Chondrocyte (in vitro differentiated cells): ENCODE measurements around the gene RALGPS1. TPM values are rescaled to one million over a fixed set of nuclear protein-coding genes. Genes with fewer than 3 reads are reported as not detected.

Experiments used
- DNase-seq: peaks from one replicate; pipeline ENCODE4 v3.0.0; 2021; ENCODE audit warnings: mixed read lengths, low spot score
- H3K27ac Mint-ChIP-seq: one replicate; pipeline ENCODE4 v1.8.0; 2021; ENCODE audit warnings: mild to moderate bottlenecking, moderate library complexity, mixed read lengths; ENCODE audit not compliant: unreplicated experiment
- H3K27me3 Mint-ChIP-seq: 2 replicates; pipeline ENCODE4 v1.8.0; 2021; ENCODE audit warnings: low read depth, mixed read lengths
- H3K36me3 Mint-ChIP-seq: 2 replicates; pipeline ENCODE4 v1.8.0; 2021; ENCODE audit warnings: low read depth, mixed read lengths
- H3K4me1 Mint-ChIP-seq: 2 replicates; pipeline ENCODE4 v1.8.0; 2021; ENCODE audit warnings: low read depth, mild to moderate bottlenecking, mixed read lengths
- H3K4me3 Mint-ChIP-seq: one replicate; pipeline ENCODE4 v1.8.0; 2021; ENCODE audit warnings: mild to moderate bottlenecking, moderate library complexity, mixed read lengths; ENCODE audit not compliant: unreplicated experiment
- H3K9me3 Mint-ChIP-seq: 2 replicates; pipeline ENCODE4 v1.8.0; 2021; ENCODE audit warnings: low read depth, mixed read lengths
- CTCF ChIP-seq: fragments of 200-600 bp; sonication (generic); IDR thresholded peaks from 2 replicates; pipeline ENCODE4 v1.5.0; 2021; ENCODE audit warnings: antibody characterized with exemption, mild to moderate bottlenecking, moderate library complexity
- total RNA-seq: library from RNA; stranded (reverse); gene quantifications from 3 replicates; pipeline ENCODE4 v1.2.1, GENCODE V29; 2021

RALGPS1 gene
- total RNA-seq, 1 donor from 2014 or later = 8.1 TPM

- TF ChIP-seq CTCF = no peak
- H3K27ac Mint-ChIP-seq = no peak overlapping the region
- H3K27me3 Mint-ChIP-seq = no peaks in the 10 kb centered on the region
- no peak overlapping the region for H3K4me3 Mint-ChIP-seq
- H3K4me1 Mint-ChIP-seq = peaks cover 8% of the 10 kb centered on the region
- H3K36me3 Mint-ChIP-seq = peaks cover 9% of the 10 kb centered on the region
- no peak for DNase-seq
- no peaks in the 10 kb centered on the region for H3K9me3 Mint-ChIP-seq
These were observed 193.6 kb downstream of the RALGPS1 start for GRCh38 chr9:127107929-127108876.

GRCh38 chr9:127109212-127109711 is 194.7 kb downstream of the RALGPS1 start:
- H3K4me3 Mint-ChIP-seq = no peak overlapping the region
- H3K27me3 Mint-ChIP-seq = no peaks in the 10 kb centered on the region
- H3K36me3 Mint-ChIP-seq = peaks cover 9% of the 10 kb centered on the region
- H3K27ac Mint-ChIP-seq = no peak overlapping the region
- peaks cover 14% of the 10 kb centered on the region for H3K4me1 Mint-ChIP-seq
- no peak for DNase-seq
- no peaks in the 10 kb centered on the region for H3K9me3 Mint-ChIP-seq
- TF ChIP-seq CTCF = no peak

GRCh38 chr9:127112056-127112455 is 197.5 kb downstream of the RALGPS1 start:
- Mint-ChIP-seq H3K4me1 (peaks cover 10% of the 10 kb centered on the region), H3K27ac (no peak overlapping the region), H3K4me3 (no peak overlapping the region), H3K27me3 (no peaks in the 10 kb centered on the region), H3K36me3 (peaks cover 10% of the 10 kb centered on the region), H3K9me3 (no peaks in the 10 kb centered on the region)
- no peak for TF ChIP-seq CTCF
- DNase-seq = no peak

GRCh38 chr9:127112735-127113161 is 198.2 kb downstream of the RALGPS1 start:
- peaks cover 10% of the 10 kb centered on the region for H3K36me3 Mint-ChIP-seq
- H3K4me1 Mint-ChIP-seq = peaks cover 10% of the 10 kb centered on the region
- H3K27me3 Mint-ChIP-seq = no peaks in the 10 kb centered on the region
- no peak for DNase-seq
- no peaks in the 10 kb centered on the region for H3K9me3 Mint-ChIP-seq
- TF ChIP-seq CTCF = no peak
- H3K4me3 Mint-ChIP-seq = no peak overlapping the region
- H3K27ac Mint-ChIP-seq = no peak overlapping the region

GRCh38 chr9:127113191-127113972 is 198.8 kb downstream of the RALGPS1 start:
- H3K36me3 Mint-ChIP-seq = peaks cover 5% of the 10 kb centered on the region
- no peak overlapping the region for H3K27ac Mint-ChIP-seq

More at GRCh38 chr9:127113191-127113972, 198.8 kb downstream of the RALGPS1 start:
- DNase-seq = no peak
- Mint-ChIP-seq H3K4me1 (peaks cover 10% of the 10 kb centered on the region), H3K27me3 (no peaks in the 10 kb centered on the region), H3K4me3 (no peak overlapping the region), H3K9me3 (no peaks in the 10 kb centered on the region)
- TF ChIP-seq CTCF = no peak
